K562 (cell line): ENCODE measurements around the gene PPP1R1C. TPM values are rescaled to one million over a fixed set of nuclear protein-coding genes. Genes with fewer than 3 reads are reported as not detected.

ENCODE experiments used
- ATAC-seq: fragments of 200-7000 bp; cut with Tn5 transposase; 3 replicates; pipeline ENCODE4 v1.9.1; 2020; ENCODE audit warnings: moderate library complexity
- BruUV-seq: library from RNA; stranded (reverse); fragments of 400-500 nt; replicated peaks from 2 replicates; lab custom pipeline; 2021; lab: Mats Ljungman, UMichigan
- CTCF ChIA-PET: fragments of 300-600 bp; formaldehyde crosslinking; extraction: SDS; loops from one replicate; lab custom pipeline; 2021; ENCODE audit warnings: low intra/inter-chr PET ratio; lab: Yijun Ruan, JAX
- POLR2A ChIA-PET: fragments of 300-600, 350-650 bp; sonication (Branson Sonifier 250); formaldehyde crosslinking; extraction: SDS; loops from one replicate; lab custom pipeline; 2021; ENCODE audit warnings: antibody characterized with exemption, inconsistent platforms; lab: Yijun Ruan, JAX
- DNase-seq, 4 experiments: peaks; one replicate each; pipeline versions ENCODE4 v3.0.0 to v3.0.0-alpha.2; 2011 to 2018; ENCODE audit warnings: low spot score in 3 of 4, mixed read lengths in 3 of 4; ENCODE audit errors: extremely low read depth in 1 of 4
- FAIRE-seq: peaks from 2 replicates; lab custom pipeline; 2011; peaks lifted over from hg19 to GRCh38; lab: Jason Lieb, UNC
- H2AFZ ChIP-seq: 2 replicates; pipeline ENCODE4 v1.6.0; 2011; ENCODE audit warnings: low read depth, low read length, control low read depth, inconsistent platforms
- H3K27ac ChIP-seq: fragments of 200-600 bp; 3 replicates; pipeline ENCODE4 v1.8.0; 2011; ENCODE audit warnings: low read depth, mild to moderate bottlenecking, control low read depth, inconsistent platforms, low read length, moderate library complexity, mixed read lengths; ENCODE audit errors: extremely low read depth
- H3K27me3 ChIP-seq, 2 experiments: fragments of 300-600 bp in 1 of 2; 2 replicates in 1 of 2; 3 replicates in 1 of 2; pipeline versions ENCODE4 v1.6.0 to v1.8.0; 2011; ENCODE audit warnings: inconsistent platforms in 2 of 2, low read length in 2 of 2, mild to moderate bottlenecking in 1 of 2, mixed read lengths in 1 of 2, moderate library complexity in 1 of 2; ENCODE audit not compliant: control insufficient read depth in 2 of 2, insufficient read depth in 2 of 2
- H3K36me3 ChIP-seq: fragments of 300-600 bp; 3 replicates; pipeline ENCODE4 v1.8.0; 2011; ENCODE audit warnings: mild to moderate bottlenecking, low read length, inconsistent platforms; ENCODE audit not compliant: control insufficient read depth, insufficient read depth
- H3K4me1 ChIP-seq, 2 experiments: fragments of 200-600 bp in 1 of 2; replicated peaks in 1 of 2; 2 replicates in 1 of 2; 3 replicates in 1 of 2; pipeline versions ENCODE4 v1.5.1 to v1.8.0; 2011; ENCODE audit warnings: inconsistent platforms in 2 of 2, low read length in 2 of 2, mild to moderate bottlenecking in 1 of 2, mixed read lengths in 1 of 2, moderate library complexity in 1 of 2; ENCODE audit not compliant: control insufficient read depth in 2 of 2, insufficient read depth in 2 of 2
- H3K4me2 ChIP-seq: 2 replicates; pipeline ENCODE4 v1.6.1; 2011; ENCODE audit warnings: low read length, control low read depth, inconsistent platforms, mixed read lengths; ENCODE audit not compliant: insufficient read depth
- H3K4me3 ChIP-seq: fragments of 200-600 bp; sonication (generic), shearing (Covaris generic); 2 replicates; pipeline ENCODE4 v1.5.1; 2016; ENCODE audit warnings: control low read depth, inconsistent platforms
- H3K79me2 ChIP-seq: fragments of 200-600 bp; 3 replicates; pipeline ENCODE4 v1.8.0; 2011; ENCODE audit warnings: low read length, inconsistent platforms; ENCODE audit not compliant: control insufficient read depth, insufficient read depth
- H3K9ac ChIP-seq, 2 experiments: 2 replicates each; pipeline versions ENCODE4 v1.6.0 to v1.6.1; 2011; ENCODE audit warnings: low read depth in 2 of 2, low read length in 2 of 2, control low read depth in 1 of 2, inconsistent platforms in 1 of 2, mild to moderate bottlenecking in 1 of 2, mixed read lengths in 1 of 2; ENCODE audit not compliant: insufficient read depth in 1 of 2
- H3K9me1 ChIP-seq: one replicate; pipeline ENCODE4 v1.6.0; 2011; ENCODE audit warnings: inconsistent platforms, mild to moderate bottlenecking, low read length, moderate library complexity; ENCODE audit not compliant: control insufficient read depth, insufficient read depth
- H3K9me3 ChIP-seq: replicated peaks from 2 replicates; pipeline ENCODE4 v1.5.1; 2011; ENCODE audit warnings: low read depth, low read length, inconsistent platforms; ENCODE audit not compliant: control insufficient read depth, insufficient read depth
- H4K20me1 ChIP-seq: replicated peaks from 2 replicates; pipeline ENCODE4 v1.6.1; 2011; ENCODE audit warnings: low read length, inconsistent platforms, mixed read lengths; ENCODE audit not compliant: control insufficient read depth, insufficient read depth
- CCNT2 ChIP-seq: IDR thresholded peaks from 2 replicates; pipeline ENCODE4 v1.6.1; 2011; ENCODE audit warnings: borderline replicate concordance, low read depth, mild to moderate bottlenecking, moderate library complexity, mixed read lengths, low read length; ENCODE audit not compliant: insufficient read length; ENCODE audit errors: extremely low read depth
- CHCHD3 ChIP-seq: fragments of 250-450 bp; sonication (Bioruptor Pico); IDR thresholded peaks from 2 replicates; pipeline ENCODE4 v2.1.2; 2022; ENCODE audit warnings: mild to moderate bottlenecking
- NCOA4 ChIP-seq: fragments of 450-650 bp; IDR thresholded peaks from 2 replicates; pipeline ENCODE4 v1.6.1; 2018; ENCODE audit warnings: mild to moderate bottlenecking; ENCODE audit not compliant: partially characterized antibody
- NFATC3 ChIP-seq: fragments of 450-650 bp; IDR thresholded peaks from 2 replicates; pipeline ENCODE4 v1.6.1; 2017; ENCODE audit warnings: mild to moderate bottlenecking
- PRPF4 ChIP-seq: fragments of 200-400 bp; formaldehyde crosslinking; IDR thresholded peaks from one replicate; pipeline ENCODE4 v1.6.1; 2017; ENCODE audit warnings: low read length, low read depth, mild to moderate bottlenecking; ENCODE audit not compliant: insufficient read depth, poor library complexity, severe bottlenecking
- RFX5 ChIP-seq: IDR thresholded peaks from 2 replicates; pipeline ENCODE4 v1.6.1; 2011; ENCODE audit warnings: low read depth, mild to moderate bottlenecking, improper control_type of control experiment, low read length
- TEAD4 ChIP-seq, 2 experiments: sonication (generic) in 1 of 2; formaldehyde crosslinking in 1 of 2; IDR thresholded peaks; 2 replicates each; pipeline versions ENCODE4 v1.6.1 to v1.8.0; 2012 to 2022; ENCODE audit warnings: borderline replicate concordance in 1 of 2, inconsistent platforms in 1 of 2, low read length in 1 of 2, mild to moderate bottlenecking in 1 of 2, missing genetic modification reagents in 1 of 2
- XRCC3 ChIP-seq: fragments of 450-650 bp; IDR thresholded peaks from 2 replicates; pipeline ENCODE4 v1.6.1; 2017; ENCODE audit warnings: mild to moderate bottlenecking, moderate library complexity
- ZNF274 ChIP-seq: IDR thresholded peaks from 2 replicates; pipeline ENCODE4 v1.6.1; 2011; ENCODE audit warnings: low read depth, mild to moderate bottlenecking, low read length, moderate library complexity, borderline replicate concordance
- ZNF551 ChIP-seq: fragments of 250-450 bp; sonication (Bioruptor Pico); IDR thresholded peaks from 2 replicates; pipeline ENCODE4 v1.5.0; 2021; ENCODE audit warnings: mild to moderate bottlenecking, moderate library complexity
- ZNF586 ChIP-seq: fragments of 450-650 bp; formaldehyde crosslinking; conservative IDR thresholded peaks from 2 replicates; pipeline ENCODE4 v1.4.0; 2020; ENCODE audit warnings: mild to moderate bottlenecking, moderate library complexity
- in situ Hi-C: fragments of 300-500 bp; cut with MboI; formaldehyde crosslinking; loops from 4 replicates; pipeline ENCODE4 v1.15.0; 2018; ENCODE audit warnings: inconsistent platforms, mixed read lengths
- intact Hi-C: fragments of 100-400 bp; cut with micrococcal nuclease; formaldehyde crosslinking; loops from 2 replicates; pipeline ENCODE4 v1.14.2; 2022
- polyA plus RNA-seq, 8 experiments: library from polyadenylated mRNA; depleted of rRNA in 4 of 8; stranded (reverse) in 5 of 8; unstranded in 3 of 8; fragments of >200 nt; fragmentation: Nextera tagmentation in 2 of 8; fragmentation: Illumina TruSeq in 1 of 8; extraction: Ambion mirVana in 2 of 8; extraction: Trizol in 1 of 8; gene quantifications; 2 replicates each; pipeline versions ENCODE4 v1.2.1 to v1.2.3, GENCODE V29; 2011 to 2014; ENCODE audit warnings: inconsistent platforms in 1 of 8, missing spikeins in 1 of 8
- total RNA-seq, 7 experiments: library from RNA; depleted of rRNA in 6 of 7; stranded (reverse); fragments of >200 nt in 6 of 7; fragmentation: Illumina TruSeq in 2 of 7; extraction: Trizol in 2 of 7; gene quantifications; 2 replicates each; pipeline versions ENCODE4 v1.2.1 to v1.2.3, GENCODE V29; 2011 to 2021; ENCODE audit warnings: low replicate concordance in 1 of 7
- TF ChIP-seq, protein P1 (sequence below), 2 experiments: fragments of 450-650 bp; formaldehyde crosslinking in 1 of 2; IDR thresholded peaks; 2 replicates each; pipeline versions ENCODE4 v1.4.0 to v1.6.1; 2014 to 2020; ENCODE audit warnings: mild to moderate bottlenecking in 2 of 2, borderline replicate concordance in 1 of 2, low read depth in 1 of 2
- TF ChIP-seq, protein P2 (sequence below): fragments of 250-450 bp; sonication (Bioruptor Pico); IDR thresholded peaks from 2 replicates; pipeline ENCODE4 v1.5.0; 2021

Gene PPP1R1C
- total and polyA plus RNA-seq, 9 of the 15 experiments (the other 6 are each of a cell fraction or from before 2014, with no cell fraction given): 0.09 to 0.64 (median 0.40) TPM; not detected in 2

DNA sequence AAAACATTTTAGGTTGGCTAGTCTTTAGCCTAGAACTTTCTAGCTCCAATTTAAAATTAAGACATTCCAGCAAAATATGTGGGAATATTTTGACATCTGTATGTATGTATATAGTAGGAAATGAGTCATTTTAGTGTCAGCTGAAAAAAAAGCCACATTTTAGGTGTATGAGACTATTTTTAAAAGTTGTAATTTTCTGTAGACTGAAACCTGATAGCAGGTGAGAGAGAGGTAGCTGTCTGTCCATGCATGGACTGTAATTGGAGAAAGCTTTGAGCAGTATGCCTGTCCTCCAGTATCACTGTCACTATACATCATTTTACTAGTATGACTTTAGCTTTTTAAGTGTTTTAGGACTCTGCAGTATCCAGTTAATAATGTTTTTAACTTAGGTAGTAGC is 26.1 kb upstream of the PPP1R1C start:
- FAIRE-seq: no peak
- TF ChIP-seq, protein P1, sequence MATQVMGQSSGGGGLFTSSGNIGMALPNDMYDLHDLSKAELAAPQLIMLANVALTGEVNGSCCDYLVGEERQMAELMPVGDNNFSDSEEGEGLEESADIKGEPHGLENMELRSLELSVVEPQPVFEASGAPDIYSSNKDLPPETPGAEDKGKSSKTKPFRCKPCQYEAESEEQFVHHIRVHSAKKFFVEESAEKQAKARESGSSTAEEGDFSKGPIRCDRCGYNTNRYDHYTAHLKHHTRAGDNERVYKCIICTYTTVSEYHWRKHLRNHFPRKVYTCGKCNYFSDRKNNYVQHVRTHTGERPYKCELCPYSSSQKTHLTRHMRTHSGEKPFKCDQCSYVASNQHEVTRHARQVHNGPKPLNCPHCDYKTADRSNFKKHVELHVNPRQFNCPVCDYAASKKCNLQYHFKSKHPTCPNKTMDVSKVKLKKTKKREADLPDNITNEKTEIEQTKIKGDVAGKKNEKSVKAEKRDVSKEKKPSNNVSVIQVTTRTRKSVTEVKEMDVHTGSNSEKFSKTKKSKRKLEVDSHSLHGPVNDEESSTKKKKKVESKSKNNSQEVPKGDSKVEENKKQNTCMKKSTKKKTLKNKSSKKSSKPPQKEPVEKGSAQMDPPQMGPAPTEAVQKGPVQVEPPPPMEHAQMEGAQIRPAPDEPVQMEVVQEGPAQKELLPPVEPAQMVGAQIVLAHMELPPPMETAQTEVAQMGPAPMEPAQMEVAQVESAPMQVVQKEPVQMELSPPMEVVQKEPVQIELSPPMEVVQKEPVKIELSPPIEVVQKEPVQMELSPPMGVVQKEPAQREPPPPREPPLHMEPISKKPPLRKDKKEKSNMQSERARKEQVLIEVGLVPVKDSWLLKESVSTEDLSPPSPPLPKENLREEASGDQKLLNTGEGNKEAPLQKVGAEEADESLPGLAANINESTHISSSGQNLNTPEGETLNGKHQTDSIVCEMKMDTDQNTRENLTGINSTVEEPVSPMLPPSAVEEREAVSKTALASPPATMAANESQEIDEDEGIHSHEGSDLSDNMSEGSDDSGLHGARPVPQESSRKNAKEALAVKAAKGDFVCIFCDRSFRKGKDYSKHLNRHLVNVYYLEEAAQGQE (IDR thresholded peaks at IDR 0.05; ENCODE audit: borderline replicate concordance): no peak
- TF ChIP-seq, protein P1 (CRISPR knock-in tag; IDR thresholded peaks at IDR 0.05; ENCODE audit: low read depth): no peak
- TF ChIP-seq CHCHD3 (CRISPR knock-in tag) (no peak), TEAD4 (IDR thresholded peaks at IDR 0.05; ENCODE audit: low read length) (no peak), TEAD4 (CRISPR knock-in tag; IDR thresholded peaks at IDR 0.05; ENCODE audit: borderline replicate concordance) (no peak), PRPF4 (no peak), ZNF274 (no peak), CCNT2 (no peak), NCOA4 (no peak), NFATC3 (no peak), XRCC3 (no peak), RFX5 (no peak), ZNF551 (no peak), ZNF586 (no peak)
- TF ChIP-seq, protein P2, sequence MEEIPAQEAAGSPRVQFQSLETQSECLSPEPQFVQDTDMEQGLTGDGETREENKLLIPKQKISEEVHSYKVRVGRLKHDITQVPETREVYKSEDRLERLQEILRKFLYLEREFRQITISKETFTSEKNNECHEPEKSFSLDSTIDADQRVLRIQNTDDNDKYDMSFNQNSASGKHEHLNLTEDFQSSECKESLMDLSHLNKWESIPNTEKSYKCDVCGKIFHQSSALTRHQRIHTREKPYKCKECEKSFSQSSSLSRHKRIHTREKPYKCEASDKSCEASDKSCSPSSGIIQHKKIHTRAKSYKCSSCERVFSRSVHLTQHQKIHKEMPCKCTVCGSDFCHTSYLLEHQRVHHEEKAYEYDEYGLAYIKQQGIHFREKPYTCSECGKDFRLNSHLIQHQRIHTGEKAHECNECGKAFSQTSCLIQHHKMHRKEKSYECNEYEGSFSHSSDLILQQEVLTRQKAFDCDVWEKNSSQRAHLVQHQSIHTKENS (CRISPR knock-in tag): no peak
- in situ Hi-C loops: no loop called here

More for the DNA sequence above, 26.1 kb upstream of the PPP1R1C start:
- no peak for DNase-seq
- Histone ChIP-seq H3K36me3 (no peaks in the 10 kb centered on the region), H3K4me3 (no peak overlapping the region), H3K79me2 (no peaks in the 10 kb centered on the region), H3K9ac (no peak overlapping the region), H2AFZ (no peak overlapping the region), H3K27me3 (peaks cover 0 to 12% of the 10 kb centered on the region in 2 experiments; a peak in 1 of 5 replicates), H3K4me2 (no peak overlapping the region), H4K20me1 (no peaks in the 10 kb centered on the region), H3K4me1 (0 out of 5 replicates have a peak, but pooled peaks cover 0 to 3% of the 10 kb centered on the region in 2 experiments), H3K9me3 (no peaks in the 10 kb centered on the region), H3K9me1 (no peaks in the 10 kb centered on the region), H3K27ac (no peak overlapping the region)
- ATAC-seq: no peak
- BruUV-seq: no TSS peak
- intact Hi-C loops: loop anchor here (5.0 kb wide), 1 partner anchor 118 kb away; no protein-coding TSS in a partner anchor
- ChIA-PET POLR2A (no interaction called here), CTCF (no interaction called here)
